Measurements from ENCODE around the gene LSP1.

The LSP1 gene

GRCh38 chr11:1920128-1920908 is 67.4 kb downstream of the LSP1 start:
- no peak for DNase-seq

GRCh38 chr11:1920909-1921573 is 68.2 kb downstream of the LSP1 start:
- DNase-seq, result no peak

- no peak for DNase-seq
Measured at GRCh38 chr11:1921574-1922141, 68.8 kb downstream of the LSP1 start.

GRCh38 chr11:1922481-1923081 is 69.7 kb downstream of the LSP1 start:
- DNase-seq, result no peak

- DNase-seq, result no peak
Measured at GRCh38 chr11:1923201-1923956, 70.5 kb downstream of the LSP1 start.

GRCh38 chr11:1924181-1924580 is 71.3 kb downstream of the LSP1 start:
- no peak for DNase-seq

- no peak for DNase-seq
Measured at GRCh38 chr11:1924646-1925372, 71.9 kb downstream of the LSP1 start.

- no peak for DNase-seq
Measured at GRCh38 chr11:1925373-1926155, 72.7 kb downstream of the LSP1 start.

GRCh38 chr11:1926156-1927025 is 73.5 kb downstream of the LSP1 start:
- DNase-seq, result no peak

GRCh38 chr11:1927026-1927847 is 74.4 kb downstream of the LSP1 start:
- no peak for DNase-seq

GRCh38 chr11:1927848-1928469 is 75.1 kb downstream of the LSP1 start:
- no peak for DNase-seq

GRCh38 chr11:1928470-1928890 is 75.6 kb downstream of the LSP1 start:
- no peak for DNase-seq

GRCh38 chr11:1928891-1929541 is 76.1 kb downstream of the LSP1 start:
- no peak for DNase-seq

- DNase-seq, result no peak
Measured at GRCh38 chr11:1929621-1930461, 77.0 kb downstream of the LSP1 start.

GRCh38 chr11:1930462-1930830 is 77.6 kb downstream of the LSP1 start:
- DNase-seq, result no peak

GRCh38 chr11:1931341-1932104 is 78.6 kb downstream of the LSP1 start:
- no peak for DNase-seq

- no peak for DNase-seq
Measured at GRCh38 chr11:1932105-1932480, 79.2 kb downstream of the LSP1 start.
